Fibroblast of skin of right biceps (primary cell): ENCODE measurements around the gene PRKAR1B.
A peak's percentile ranks its signal among the peaks of the same experiment; 100 is the strongest.

Experiments used
- DNase-seq: peaks from one replicate; pipeline ENCODE4 v3.0.0-alpha.2; 2013

PRKAR1B gene

DNA sequence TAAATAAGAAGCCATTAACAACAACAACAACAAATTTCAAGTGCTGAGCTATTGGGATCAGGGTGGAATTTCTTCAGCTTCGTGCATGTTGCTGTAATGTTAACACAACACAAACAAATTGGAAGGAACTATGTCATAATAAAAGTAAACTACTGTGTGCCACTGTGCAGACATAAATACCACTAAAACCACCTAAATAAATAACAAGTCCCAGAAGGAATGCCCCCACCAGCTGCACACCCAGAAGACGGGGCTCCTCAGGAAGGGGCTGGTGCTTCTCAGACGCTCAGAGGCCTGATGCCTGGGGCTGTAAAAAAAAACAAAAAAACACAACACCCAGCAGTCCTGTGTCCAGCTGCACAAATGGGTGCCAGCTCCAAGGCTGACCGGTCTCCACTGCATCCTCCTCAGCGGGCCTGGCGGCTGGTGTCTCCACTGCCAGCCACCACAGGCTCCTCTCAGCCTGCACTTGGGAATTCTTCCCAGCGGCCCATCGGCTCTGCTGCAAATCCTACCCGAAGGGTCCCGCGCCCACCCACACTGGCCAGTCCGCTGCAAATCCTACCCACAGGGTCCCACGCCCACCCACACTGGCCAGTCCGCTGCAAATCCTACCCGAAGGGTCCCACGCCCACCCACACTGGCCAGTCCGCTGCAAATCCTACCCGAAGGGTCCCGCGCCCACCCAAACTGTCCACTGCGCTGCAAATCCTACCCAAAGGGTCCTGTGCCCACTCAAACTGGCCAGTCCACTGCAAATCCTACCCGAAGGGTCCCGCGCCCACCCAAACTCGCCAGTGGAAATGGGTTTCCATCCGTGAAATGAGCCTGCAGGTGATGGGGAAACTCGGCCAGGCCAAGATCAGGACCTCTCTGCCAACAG is 36.4 kb downstream of the PRKAR1B start:
- DNase-seq, result no peak

DNA sequence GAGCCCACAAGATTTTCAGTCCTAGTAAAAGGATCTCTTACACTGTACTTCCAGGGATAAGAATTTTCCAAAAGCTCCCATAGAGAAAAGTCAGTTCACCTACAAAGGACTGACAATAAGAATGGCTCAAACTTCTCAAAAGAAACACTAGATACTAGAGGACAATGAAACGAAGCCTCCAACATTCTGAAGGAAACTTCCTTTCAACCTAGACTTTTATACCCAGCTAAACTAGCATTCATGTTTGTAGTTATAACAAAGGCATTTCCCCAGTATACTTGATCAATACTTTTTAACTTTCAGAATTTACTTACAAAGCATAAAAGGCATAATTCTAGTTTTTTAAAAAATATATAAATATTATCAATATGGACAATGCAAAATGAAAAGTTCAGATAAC is 41.5 kb downstream of the PRKAR1B start:
- no peak for DNase-seq

DNA sequence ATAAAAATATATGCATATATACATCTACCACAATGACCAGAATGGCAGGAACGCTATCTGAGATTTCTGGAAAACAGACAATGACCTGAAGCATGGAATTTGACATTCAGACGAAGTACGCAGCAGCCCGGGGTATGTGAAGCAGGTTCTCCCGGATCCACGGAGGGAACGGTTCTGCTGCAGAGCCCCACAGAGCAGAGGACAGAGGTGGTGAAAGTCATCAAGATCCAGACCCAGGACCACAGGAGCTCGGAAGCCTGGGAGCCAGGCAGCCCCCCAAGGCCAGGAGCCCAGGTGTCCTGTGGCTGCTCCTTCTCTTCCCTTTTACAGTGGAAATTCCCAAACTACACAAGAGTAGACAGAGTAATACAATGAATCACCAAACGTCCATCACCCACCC is 42.7 kb downstream of the PRKAR1B start:
- DNase-seq, result no peak

DNA sequence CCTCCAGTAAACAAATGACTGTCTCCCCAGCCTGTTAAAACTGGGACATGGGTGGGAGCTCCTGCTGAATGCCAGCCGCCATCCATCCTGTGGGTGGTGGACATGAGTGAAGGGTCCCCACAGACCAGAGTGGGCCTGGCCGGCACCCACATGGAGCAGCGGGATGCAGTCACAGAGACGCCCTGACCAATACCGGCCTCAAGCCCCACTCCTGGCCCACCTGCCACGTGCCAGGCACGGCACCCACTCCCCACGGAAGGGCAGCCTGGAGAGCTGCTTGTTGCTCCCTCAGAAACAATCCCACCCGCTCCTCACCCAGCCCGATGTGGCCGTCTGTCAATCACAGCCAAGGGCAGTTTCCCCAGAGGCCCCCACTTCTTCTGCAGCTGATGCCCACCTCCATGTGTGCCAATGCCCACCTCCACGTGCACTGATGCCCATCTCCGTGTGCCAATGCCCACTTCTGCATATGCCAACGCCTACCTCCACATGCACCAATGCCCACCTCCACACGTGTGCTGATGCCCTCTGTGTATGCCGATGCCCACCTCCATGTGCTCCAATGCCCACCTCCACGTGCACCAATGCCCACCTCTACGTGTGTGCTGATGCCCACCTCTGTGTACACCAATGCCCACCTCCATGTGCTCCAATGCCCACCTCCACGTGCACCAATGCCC is 43.4 kb downstream of the PRKAR1B start:
- DNase-seq, result no peak

DNA sequence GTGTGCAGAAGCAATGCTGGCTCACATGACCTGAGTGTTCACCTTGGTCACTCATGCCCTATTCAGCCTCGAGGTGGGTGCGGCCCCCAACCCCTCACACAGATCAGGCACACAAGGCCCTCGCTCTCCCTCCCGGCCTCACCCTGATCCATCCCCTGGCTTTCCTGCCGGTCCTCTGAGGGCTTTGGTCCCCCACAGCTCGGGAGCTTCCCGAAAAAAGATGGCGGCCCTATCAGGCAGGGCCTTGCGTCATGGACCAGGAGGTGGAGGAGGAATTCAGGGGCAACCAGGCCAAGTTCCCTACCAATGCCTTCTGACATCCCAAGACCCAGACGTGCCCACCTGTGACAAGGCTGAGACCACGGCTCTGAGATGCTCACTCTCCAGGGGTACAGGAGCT is 44.3 kb downstream of the PRKAR1B start:
- no peak for DNase-seq

DNA sequence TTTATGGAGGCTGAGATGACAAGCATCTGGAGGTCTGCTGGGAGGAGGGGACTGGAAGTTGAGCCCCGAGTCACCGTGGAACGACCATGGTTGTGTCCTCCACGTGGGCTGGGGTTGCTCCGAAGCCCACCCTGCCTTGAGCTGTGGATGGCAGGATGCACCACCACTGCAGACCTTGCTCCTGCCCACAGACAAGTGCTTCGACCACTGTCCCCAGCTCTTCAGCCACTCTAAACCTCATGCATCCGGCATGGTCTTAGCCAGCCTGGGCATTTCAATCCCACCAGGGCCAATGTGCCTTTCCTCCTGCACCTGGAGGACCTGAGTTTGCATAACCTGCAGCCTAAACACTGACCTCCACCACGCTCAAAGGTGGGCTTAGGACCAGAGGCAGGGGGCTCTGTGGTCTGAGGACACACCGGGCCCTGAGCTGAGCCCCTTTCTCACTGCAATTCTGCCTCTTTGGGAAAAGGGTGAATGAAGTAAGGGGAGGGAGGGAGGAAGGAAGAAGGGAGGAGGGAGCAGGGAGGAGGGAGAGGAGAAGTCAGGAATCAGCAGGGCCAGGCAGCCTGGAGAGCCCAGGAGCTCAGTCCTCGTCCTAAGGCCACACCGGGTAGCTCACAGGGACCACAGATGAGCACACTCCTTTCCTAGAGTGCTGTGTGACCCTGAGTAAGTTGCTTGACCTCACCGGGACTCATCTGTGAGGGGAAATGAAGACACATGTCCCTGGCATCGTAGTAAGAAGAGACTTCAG is 45.4 kb downstream of the PRKAR1B start:
- DNase-seq, result no peak

DNA sequence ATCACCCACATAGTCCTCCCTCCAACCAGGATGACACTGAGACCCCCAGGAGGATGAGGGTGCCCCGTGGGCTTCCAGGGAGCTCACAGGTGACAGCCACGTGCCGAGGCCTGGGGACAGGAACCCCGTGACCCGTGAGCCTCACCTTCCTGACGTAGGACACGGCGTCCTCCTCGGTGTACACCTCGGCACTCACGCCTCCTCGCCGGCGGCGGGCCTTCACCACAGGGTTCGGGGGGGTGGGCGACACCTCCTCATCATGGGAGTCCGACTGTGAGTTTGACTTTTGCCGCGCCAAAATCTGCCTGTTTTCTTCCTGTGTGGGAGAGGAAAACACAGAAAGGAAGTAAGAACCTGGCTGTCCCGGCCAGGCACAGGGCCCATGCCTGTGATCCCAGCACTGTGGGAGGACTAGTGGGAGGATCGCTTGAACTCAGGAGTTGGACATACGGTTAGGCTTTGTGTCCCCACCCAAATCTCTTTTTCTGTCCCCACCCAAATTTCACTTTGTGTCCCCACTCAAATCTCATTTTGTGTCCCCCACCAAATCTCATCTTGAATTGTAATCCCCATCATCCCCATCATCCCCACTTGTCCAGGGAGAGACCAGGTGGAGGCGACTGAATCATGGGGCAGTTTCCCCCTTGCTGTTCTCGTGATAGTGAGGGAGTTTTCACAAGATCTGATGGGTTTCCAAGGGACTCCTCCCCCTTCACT is 46.5 kb downstream of the PRKAR1B start:
- no peak for DNase-seq

DNA sequence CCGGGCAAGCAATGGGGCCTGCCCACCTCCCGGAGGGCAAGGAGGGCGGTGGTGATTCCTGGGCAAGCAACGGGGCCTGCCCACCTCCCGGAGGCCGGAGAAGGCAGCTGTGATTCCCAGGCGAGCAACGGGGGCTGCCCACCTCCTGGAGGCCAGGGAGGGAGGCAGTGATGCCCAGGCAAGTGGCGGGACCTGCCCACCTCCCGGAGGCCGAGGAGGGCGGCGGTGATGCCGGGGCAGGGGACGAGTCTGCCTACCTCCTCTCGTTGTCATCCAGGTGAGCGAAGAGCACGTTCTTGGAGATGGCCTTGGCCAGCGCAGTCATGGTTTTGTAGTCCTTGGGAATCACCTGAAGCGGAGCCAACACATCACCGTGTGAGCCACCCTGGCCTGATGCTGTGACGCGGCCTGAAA is 50.1 kb downstream of the PRKAR1B start:
- no peak for DNase-seq

DNA sequence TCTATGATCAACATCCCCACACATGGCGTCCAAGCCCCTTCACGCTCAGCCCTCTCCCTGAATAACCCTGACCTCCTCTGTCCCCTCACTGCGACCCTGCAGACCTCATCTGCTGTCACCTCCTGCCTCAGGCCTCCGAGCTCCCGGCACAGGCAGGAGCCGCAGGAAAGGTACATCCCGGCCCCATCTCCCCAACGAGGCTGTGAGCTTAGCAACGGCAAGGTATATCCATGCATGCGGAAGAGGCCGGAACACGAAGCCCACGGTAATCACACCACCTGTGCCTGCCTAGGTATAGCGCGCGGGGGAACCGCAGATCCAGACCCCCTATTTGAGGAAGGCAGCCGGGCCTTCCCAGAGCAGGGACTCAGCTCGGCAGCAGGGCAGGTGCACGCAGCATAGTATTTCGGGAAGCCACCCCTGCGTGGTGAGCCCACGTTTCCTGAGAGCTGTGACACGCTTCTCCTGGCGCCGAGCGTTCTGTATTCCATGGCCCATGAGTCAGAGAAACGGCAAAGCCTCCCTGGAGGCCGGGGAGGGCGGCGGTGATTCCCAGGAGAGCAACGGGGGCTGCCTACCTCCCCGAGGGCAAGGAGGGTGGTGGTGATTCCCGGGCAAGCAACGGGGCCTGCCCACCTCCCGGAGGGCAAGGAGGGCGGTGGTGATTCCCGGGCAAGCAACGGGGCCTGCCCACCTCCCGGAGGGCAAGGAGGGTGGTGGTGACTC is 50.7 kb downstream of the PRKAR1B start:
- DNase-seq, result no peak

DNA sequence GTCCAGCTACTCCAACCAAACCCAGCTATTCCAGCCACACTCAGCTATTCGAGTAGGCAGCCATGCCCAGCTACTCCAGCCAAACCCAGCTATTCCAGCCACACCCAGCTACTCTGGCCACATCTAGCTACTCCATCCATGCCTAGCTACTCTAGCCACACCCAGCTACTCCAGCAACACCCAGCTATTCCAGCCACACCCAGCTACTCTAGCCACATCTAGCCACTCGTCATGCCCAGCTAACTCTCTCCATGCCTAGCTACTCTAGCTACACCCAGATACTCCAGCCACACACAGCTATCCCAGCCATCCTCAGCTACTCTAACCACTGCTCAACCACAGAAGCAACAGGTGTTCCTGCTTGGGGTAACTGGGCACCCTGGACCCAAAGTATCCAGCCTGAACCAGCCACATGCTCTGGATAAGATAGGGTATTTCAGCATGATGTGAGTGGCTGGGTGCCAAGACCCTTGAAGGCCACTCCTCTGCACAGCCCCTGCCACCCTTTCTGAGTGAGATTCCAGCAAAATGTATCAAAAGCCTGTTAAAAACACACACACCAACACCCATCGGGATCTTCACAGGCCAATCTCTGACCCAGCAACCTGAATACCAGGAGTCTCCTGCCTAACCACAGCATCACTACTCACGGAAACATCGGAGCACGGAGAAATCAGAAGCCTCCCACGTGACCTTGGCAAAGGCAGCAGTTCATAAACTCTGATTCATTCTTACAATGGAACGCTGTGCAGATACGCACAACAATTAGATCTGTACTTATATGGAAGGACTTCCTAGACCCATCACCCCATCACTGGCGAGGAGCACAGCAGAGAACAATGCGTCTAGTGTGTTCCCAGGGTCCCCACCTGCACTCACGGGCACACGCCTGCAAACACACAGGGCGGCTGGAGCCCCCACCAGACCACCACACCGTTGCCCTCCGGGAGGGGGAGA is 52.3 kb downstream of the PRKAR1B start:
- DNase-seq, result no peak

DNA sequence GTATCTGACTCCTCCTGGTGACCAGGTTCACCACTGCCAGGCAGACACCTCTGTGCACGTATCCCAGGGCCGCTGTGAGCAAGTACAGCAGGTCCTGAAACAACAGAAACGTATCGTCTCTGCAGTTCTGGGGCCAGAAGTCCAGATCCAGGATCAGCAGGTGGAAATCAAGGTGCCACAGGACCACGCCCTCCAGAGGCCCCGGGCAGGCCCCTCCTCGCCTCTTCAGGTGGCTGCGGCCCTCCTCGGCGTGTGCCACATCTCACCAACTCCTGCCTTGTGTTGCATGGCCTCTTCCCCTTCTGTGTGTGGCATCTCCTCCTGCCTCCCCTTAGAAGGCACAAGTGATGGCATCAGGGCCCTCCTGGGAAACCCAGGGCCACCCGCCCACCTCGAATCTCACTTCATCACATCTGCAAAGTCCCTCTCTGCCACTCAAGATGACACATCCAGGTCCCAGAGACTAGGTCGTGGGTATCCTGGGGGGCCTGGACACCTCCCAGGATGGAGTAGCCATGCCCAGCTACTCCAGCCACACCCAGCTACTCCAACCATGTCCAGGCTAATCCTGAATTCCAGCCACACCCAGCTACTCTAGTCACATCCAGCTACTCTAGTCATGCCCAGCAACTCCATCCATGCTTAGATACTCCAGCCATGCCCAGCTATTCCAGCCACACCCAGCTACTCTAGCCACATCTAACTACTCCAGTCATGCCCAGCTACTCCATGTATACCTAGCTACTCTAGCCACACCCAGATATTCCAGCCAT is 53.2 kb downstream of the PRKAR1B start:
- no peak for DNase-seq

DNA sequence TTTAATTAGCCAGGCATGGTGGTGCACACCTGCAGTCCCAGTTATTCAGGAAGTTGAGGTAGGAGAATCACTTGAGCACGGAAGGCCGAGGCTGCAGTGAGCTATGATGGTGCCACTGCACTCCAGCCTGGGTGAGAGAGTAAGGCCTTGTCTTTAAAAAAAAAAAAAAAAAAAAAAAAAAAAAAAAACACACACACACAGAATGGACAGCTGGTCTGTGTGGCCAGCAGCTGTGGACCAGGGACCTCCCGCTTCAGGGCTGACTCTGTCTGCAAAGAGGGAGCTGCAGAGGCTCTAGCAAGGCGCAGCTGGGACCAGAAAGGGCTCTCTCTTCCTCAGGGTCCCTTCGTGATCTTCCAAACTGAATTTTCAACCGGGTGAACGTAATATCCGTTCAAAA is 54.2 kb downstream of the PRKAR1B start:
- DNase-seq, result no peak

DNA sequence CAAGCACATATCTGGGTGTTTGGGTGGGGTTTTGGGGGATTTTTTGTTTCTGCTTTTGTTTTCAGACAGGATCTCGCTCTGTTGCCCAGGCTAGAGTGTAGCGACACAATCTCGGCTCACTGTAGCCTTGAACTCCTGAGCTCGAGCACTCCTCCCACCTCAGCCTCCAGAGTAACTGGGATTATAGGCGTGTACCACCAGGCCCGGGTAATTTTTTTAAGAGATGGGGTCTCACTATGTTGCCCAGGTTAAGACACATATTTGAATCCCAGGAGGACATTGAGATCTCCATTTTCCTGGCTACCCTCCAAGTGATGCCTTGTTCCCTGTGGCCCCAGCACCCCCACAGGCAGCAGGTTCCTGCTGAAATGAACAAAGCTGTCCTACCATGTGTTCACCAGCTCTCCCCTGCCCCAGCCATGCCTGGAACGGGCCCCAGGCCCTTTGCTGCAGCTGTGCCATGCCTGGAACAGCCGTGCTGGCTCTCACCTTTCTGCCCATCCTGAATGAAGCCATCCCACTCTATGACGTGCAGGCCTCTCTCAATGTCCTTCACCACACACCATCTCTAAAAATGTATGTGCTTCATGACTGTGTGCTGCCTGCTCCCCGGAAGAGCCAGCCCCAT is 55.6 kb downstream of the PRKAR1B start:
- no peak for DNase-seq

DNA sequence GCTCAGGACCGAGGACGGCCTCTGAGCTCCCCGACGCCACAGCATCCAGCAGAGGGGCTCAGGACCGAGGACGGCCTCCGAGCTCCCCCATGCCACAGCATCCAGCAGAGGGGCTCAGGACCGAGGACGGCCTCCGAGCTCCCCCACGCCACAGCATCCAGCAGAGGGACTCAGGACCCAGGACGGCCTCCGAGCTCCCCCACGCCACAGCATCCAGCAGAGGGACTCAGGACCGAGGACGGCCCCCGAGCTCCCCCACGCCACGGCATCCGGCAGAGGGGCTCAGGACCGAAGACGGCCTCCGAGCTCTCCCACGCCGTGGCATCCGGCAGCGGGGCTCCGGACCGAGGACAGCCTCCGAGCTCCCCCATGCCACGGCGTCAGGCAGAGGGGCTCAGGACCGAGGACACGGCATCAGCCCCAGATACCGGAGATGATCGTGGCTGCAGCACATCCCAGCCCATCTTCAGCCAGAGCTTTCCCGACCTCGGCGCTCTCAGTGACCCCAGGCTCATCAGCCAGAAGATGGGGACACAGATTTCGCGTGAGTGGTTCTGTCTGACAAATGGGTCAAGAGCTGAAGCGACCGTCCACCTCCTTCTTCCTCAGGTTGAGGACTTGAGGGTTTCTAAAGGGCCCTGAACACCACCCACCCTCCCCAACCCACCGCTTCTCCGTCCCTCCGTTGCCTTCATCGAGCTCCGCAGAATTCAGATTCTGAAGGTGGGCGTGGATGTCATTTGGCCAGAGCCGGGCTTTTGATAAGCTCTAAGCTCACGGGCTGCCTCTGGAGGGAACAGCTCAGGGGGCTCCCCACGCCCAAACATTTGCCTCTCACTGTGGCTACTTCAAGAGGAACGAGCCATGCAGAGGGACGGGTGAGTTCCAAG is 56.3 kb downstream of the PRKAR1B start:
- no peak for DNase-seq

DNA sequence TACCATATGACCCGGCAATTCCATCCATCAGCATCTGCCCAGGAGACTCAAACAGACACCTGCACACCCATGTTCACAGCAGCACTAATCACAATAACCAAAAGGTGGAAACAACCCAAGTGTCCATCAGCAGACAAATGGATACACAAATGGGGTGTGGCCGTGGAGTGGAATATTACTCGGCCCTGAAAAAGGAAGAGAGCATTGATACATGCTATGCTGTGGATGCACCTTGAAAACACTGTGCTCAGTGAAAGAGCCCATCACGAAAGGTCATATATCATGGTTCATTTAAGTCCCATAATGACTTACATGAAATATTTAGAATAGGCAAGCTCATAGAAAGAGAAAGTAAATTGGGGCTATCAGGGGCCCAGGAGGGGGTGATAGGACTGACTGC is 58.1 kb downstream of the PRKAR1B start:
- no peak for DNase-seq

DNA sequence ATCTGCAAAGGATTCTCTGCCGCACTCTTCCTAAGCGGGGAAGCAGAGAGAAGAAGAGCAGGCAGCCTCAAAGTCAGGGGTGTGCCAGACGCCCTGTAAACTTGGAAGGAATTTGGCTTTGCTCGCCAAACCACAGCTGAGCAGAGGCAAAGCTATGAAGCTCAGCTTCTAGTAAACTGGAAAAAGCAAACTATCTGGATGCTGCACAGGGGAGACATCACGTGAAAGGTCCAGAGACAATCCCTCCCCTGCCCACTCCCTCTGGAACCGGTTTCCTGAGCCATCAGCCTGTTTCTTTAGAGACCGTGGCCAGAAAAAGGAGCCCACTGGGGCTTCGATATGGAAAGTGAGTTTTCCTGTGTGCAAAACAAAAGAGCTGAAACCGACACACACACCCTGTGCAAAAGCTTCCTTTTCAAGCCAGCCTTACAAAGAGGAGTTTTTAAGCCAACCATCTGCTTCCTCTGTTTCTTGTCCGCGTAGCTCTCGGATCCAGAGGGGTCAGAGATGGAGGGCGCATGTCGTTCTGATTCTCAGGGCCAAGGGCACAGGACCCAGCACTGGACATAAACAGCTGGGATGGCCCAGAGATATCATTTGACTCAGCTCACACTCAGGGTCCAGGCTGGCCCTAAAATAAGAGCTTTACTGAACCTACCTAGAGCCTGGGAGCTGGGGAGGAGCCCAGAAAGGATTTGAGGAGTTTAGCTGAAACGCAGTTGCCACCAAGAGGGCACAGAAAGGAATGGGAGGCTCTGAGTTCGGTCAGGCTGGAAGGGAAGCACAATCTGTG is 58.7 kb downstream of the PRKAR1B start:
- DNase-seq, result peak; percentile 51

DNA sequence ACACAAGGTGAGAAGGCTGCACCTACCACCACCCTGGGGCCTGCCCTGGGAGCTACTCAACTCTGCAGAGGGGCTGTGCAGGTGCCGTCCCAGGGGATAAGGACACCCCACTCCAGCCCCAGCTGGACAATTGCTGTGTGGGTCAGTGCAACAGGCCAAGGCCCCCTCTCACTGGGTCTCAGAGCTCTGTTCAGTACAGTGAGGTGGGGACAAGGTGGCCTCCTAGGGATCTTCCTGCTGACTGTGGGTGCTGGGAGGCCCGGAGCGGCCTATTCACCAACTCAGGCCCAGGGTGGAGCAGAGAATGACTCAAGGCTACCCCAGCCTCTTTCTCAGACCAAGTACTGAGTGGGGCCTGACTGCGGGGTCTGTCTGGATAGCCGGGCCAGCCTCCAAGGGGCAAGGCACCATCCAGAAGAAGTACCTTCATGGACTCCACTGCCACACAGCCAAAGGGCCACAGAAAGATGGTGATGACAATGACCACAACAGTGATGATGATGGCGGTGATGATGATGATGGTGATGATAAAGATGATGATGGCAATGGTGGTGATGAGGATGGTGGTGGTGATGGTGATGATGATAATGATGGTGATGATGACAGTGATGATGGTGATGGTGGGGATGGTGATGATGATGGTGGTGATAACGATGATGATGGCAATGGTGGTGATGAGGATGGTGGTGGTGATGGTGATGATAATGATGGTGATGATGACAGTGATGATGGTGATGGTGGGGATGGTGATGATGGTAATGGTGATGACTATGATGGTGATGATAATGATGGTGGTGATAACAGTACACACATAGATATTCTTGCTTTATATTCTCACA is 60.4 kb downstream of the PRKAR1B start:
- no peak for DNase-seq
